GM19239 (cell line): ENCODE measurements around the gene SLC16A7.

Experiments
- DNase-seq: peaks from one replicate; pipeline ENCODE4 v3.0.0; 2011; ENCODE audit warnings: low spot score; ENCODE audit not compliant: insufficient read length
- FAIRE-seq: peaks from 2 replicates; lab custom pipeline; 2011; peaks lifted over from hg19 to GRCh38; lab: Jason Lieb, UNC

SLC16A7 gene

GRCh38 chr12:59812716-59813115 is 216.9 kb downstream of the SLC16A7 start:
- no peak for DNase-seq
- no peak for FAIRE-seq

- DNase-seq (no peak), FAIRE-seq (no peak)
Observed at GRCh38 chr12:59820594-59821011, 224.8 kb downstream of the SLC16A7 start.

- DNase-seq, result no peak
- FAIRE-seq, result no peak
Observed at GRCh38 chr12:59823567-59823966, 227.7 kb downstream of the SLC16A7 start.

GRCh38 chr12:59827767-59828166 is 231.9 kb downstream of the SLC16A7 start:
- DNase-seq, result no peak

GRCh38 chr12:59828521-59828920 is 232.7 kb downstream of the SLC16A7 start:
- DNase-seq (no peak), FAIRE-seq (no peak)

More at GRCh38 chr12:59827767-59828166, 231.9 kb downstream of the SLC16A7 start:
- no peak for FAIRE-seq

GRCh38 chr12:59833408-59833807 is 237.6 kb downstream of the SLC16A7 start:
- no peak for FAIRE-seq
- DNase-seq, result no peak

- no peak for FAIRE-seq
Observed at GRCh38 chr12:59834659-59835474, 239.0 kb downstream of the SLC16A7 start.

More at GRCh38 chr12:59834659-59835474, 239.0 kb downstream of the SLC16A7 start:
- DNase-seq, result no peak
